ENCODE measurements around the gene AHSG. TPM values are rescaled to one million over a fixed set of nuclear protein-coding genes. Genes with fewer than 3 reads are reported as not detected.

Gene AHSG
- total and polyA plus RNA-seq, 10 of the 15 experiments (the other 5 are each of a cell fraction or from before 2014, with no cell fraction given), result 0.06 to 0.90 (median 0.15) TPM; not detected in 7

DNA sequence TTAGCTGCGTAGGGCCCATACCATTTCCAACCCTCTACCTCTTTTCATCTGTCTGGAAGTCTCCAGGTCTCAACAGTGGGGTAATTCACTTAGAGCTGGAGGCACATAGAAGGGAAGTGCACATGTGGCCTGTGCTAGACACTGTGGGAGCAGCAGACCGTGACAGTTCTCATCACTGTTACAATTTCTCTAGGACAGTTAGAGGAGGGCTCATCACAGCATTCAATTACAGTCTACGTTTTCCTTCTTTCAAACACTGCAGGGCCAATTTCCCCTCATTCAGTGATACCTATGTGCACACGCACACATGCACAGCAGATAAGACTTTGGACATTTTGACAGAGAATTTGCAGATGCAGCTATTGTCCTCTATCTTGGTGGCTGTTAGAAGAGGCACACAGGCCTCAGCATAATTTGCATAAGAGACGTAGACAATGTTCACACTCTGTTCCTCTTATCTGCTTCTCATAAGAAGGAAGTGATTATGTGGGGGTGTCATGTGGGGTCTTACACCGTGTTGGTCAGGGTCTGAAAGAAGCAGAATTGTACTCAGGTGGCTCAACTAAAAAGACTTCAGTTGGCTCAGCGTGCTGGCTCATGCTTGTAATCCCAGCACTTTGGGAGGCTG lies 40.3 kb downstream of the AHSG start (continued):
- TF ChIP-seq, protein P1, sequence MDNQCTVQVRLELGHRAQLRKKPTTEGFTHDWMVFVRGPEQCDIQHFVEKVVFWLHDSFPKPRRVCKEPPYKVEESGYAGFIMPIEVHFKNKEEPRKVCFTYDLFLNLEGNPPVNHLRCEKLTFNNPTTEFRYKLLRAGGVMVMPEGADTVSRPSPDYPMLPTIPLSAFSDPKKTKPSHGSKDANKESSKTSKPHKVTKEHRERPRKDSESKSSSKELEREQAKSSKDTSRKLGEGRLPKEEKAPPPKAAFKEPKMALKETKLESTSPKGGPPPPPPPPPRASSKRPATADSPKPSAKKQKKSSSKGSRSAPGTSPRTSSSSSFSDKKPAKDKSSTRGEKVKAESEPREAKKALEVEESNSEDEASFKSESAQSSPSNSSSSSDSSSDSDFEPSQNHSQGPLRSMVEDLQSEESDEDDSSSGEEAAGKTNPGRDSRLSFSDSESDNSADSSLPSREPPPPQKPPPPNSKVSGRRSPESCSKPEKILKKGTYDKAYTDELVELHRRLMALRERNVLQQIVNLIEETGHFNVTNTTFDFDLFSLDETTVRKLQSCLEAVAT (IDR thresholded peaks at IDR 0.05), result no peak
- TF ChIP-seq ZNF217 (IDR thresholded peaks at IDR 0.05) (no peak), NFYA (IDR thresholded peaks at IDR 0.05; ENCODE audit: borderline replicate concordance, low read depth, low read length) (no peak), SRF (IDR thresholded peaks at IDR 0.05; ENCODE audit: low read depth in 2 of 2, low read length in 2 of 2) (no peak)
- TF ChIP-seq, protein P2, sequence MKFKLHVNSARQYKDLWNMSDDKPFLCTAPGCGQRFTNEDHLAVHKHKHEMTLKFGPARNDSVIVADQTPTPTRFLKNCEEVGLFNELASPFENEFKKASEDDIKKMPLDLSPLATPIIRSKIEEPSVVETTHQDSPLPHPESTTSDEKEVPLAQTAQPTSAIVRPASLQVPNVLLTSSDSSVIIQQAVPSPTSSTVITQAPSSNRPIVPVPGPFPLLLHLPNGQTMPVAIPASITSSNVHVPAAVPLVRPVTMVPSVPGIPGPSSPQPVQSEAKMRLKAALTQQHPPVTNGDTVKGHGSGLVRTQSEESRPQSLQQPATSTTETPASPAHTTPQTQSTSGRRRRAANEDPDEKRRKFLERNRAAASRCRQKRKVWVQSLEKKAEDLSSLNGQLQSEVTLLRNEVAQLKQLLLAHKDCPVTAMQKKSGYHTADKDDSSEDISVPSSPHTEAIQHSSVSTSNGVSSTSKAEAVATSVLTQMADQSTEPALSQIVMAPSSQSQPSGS (IDR thresholded peaks at IDR 0.05; ENCODE audit: low read length), result peak; percentile 36; the same call in 1 of the 2 replicates

DNA sequence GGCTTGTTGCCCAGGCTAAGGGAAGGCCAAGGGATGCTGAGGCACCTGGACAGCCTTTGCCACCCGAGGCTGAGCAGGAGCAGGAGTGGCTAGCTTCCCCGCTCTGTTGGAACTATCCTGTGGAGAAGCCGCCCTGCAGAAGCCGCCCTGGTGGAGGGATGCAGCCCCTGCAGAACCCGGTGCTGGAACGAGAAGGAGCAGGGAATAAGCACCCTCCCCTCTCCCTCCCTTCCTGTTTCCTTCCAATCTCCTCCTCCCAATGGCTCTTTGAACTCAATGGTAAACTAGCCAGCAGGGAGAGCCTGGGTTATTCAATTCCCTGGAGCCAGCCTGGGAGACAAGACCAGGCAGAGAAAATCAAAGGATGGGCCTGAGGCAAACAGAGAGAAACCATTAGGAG lies 41.1 kb downstream of the AHSG start:
- intact Hi-C loops (cut with micrococcal nuclease; ENCODE audit: unreplicated experiment) (no loop called here), in situ Hi-C loops (cut with MboI) (no loop called here)
- BruUV-seq (replicated peaks), result no TSS peak
- TF ChIP-seq KLF5 (IDR thresholded peaks at IDR 0.05; ENCODE audit: partially characterized antibody) (no peak), HCFC1 (IDR thresholded peaks at IDR 0.05; ENCODE audit: low read length) (no peak), ZNF384 (IDR thresholded peaks at IDR 0.05; ENCODE audit: borderline replicate concordance, low read depth, low read length) (no peak), CHD4 (IDR thresholded peaks at IDR 0.05) (no peak), EGR1 (IDR thresholded peaks at IDR 0.05; ENCODE audit: borderline replicate concordance in 1 of 2, low read depth in 2 of 2, low read length in 2 of 2) (no peak), FOXM1 (IDR thresholded peaks at IDR 0.05; ENCODE audit: low read depth, low read length) (no peak), TCF3 (IDR thresholded peaks at IDR 0.05; ENCODE audit: borderline replicate concordance, insufficient read depth, low read depth, low read length) (no peak), ZNF622 (IDR thresholded peaks at IDR 0.05) (no peak)
- TF ChIP-seq, protein P3, sequence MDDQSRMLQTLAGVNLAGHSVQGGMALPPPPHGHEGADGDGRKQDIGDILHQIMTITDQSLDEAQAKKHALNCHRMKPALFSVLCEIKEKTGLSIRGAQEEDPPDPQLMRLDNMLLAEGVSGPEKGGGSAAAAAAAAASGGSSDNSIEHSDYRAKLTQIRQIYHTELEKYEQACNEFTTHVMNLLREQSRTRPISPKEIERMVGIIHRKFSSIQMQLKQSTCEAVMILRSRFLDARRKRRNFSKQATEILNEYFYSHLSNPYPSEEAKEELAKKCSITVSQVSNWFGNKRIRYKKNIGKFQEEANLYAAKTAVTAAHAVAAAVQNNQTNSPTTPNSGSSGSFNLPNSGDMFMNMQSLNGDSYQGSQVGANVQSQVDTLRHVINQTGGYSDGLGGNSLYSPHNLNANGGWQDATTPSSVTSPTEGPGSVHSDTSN (IDR thresholded peaks at IDR 0.05; ENCODE audit: insufficient replicate concordance, low read depth, low read length), result no peak
- TF ChIP-seq, protein P4, sequence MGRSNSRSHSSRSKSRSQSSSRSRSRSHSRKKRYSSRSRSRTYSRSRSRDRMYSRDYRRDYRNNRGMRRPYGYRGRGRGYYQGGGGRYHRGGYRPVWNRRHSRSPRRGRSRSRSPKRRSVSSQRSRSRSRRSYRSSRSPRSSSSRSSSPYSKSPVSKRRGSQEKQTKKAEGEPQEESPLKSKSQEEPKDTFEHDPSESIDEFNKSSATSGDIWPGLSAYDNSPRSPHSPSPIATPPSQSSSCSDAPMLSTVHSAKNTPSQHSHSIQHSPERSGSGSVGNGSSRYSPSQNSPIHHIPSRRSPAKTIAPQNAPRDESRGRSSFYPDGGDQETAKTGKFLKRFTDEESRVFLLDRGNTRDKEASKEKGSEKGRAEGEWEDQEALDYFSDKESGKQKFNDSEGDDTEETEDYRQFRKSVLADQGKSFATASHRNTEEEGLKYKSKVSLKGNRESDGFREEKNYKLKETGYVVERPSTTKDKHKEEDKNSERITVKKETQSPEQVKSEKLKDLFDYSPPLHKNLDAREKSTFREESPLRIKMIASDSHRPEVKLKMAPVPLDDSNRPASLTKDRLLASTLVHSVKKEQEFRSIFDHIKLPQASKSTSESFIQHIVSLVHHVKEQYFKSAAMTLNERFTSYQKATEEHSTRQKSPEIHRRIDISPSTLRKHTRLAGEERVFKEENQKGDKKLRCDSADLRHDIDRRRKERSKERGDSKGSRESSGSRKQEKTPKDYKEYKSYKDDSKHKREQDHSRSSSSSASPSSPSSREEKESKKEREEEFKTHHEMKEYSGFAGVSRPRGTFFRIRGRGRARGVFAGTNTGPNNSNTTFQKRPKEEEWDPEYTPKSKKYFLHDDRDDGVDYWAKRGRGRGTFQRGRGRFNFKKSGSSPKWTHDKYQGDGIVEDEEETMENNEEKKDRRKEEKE (IDR thresholded peaks at IDR 0.05), result no peak

More for the DNA sequence above, 41.1 kb downstream of the AHSG start:
- ChIA-PET RAD21 (ENCODE audit: unreplicated experiment) (no interaction called here), SMC1A (ENCODE audit: uncharacterized antibody, unreplicated experiment) (interaction anchor here (0.6 to 1.3 kb wide), 3 partner anchors 39 to 114 kb away, joined by 3 to 4 read pairs (median 4); no protein-coding TSS in a partner anchor), POLR2A (no interaction called here), CTCF (interaction anchor here (2.2 kb wide), 1 partner anchor 38 kb away, joined by 13 read pairs; no protein-coding TSS in a partner anchor)
- no peaks in the 10 kb centered on the region for H3K79me2 ChIP-seq (ENCODE audit: control insufficient read depth, insufficient read depth, low read length)
- no peaks in the 10 kb centered on the region for H3K9me3 ChIP-seq (replicated peaks; ENCODE audit: control insufficient read depth, insufficient read depth, low read length)
- no peak for ATAC-seq
- no peak for DNase-seq (ENCODE audit: low read depth, low spot score)
- no peaks in the 10 kb centered on the region for H4K20me1 ChIP-seq (ENCODE audit: control insufficient read depth, insufficient read depth)
- H3K4me2 ChIP-seq (ENCODE audit: control insufficient read depth, insufficient read depth), result no peak overlapping the region
- H3K27ac ChIP-seq (ENCODE audit: control insufficient read depth, insufficient read depth), result no peak overlapping the region
- 97% methylated on average over 6 of the region's 6 CpGs for WGBS (ENCODE audit: insufficient coverage, insufficient replicate concordance, low lambda C conversion rate, missing lambda C conversion rate)
- H3K36me3 ChIP-seq (ENCODE audit: control insufficient read depth in 2 of 2, insufficient read depth in 2 of 2, low read length in 1 of 2), result no peaks in the 10 kb centered on the region
- H3K9ac ChIP-seq (ENCODE audit: control insufficient read depth, insufficient read depth, low read length), result no peak overlapping the region
- H2AFZ ChIP-seq (ENCODE audit: control insufficient read depth, low read depth, low read length), result no peak overlapping the region
- no peak overlapping the region for H3K4me3 ChIP-seq
- H3K4me1 ChIP-seq (ENCODE audit: control insufficient read depth, insufficient read depth, low read length), result peaks cover 17% of the 10 kb centered on the region
- FAIRE-seq, result no peak
- H3K27me3 ChIP-seq (replicated peaks in 1 of 2; ENCODE audit: control insufficient read depth in 2 of 2, insufficient read depth in 2 of 2, low read length in 1 of 2), result no peaks in the 10 kb centered on the region
